GM18907 (cell line): ENCODE results near the gene DMRTA2.
"Not testable (repeated sequence)": the region's sequence is repeated elsewhere in the genome, so short reads cannot be mapped to it uniquely, and the experiment has no call there.

Experiments
- ATAC-seq: cut with Tn5 transposase; IDR thresholded peaks from one replicate; pipeline ENCODE4 v1.9.1; 2021; ENCODE audit warnings: mild to moderate bottlenecking, moderate library complexity; ENCODE audit not compliant: unreplicated experiment

DMRTA2 gene

GRCh38 chr1:50393522-50394120, 29.6 kb downstream of the DMRTA2 start:
- ATAC-seq: no peak

- not testable (repeated sequence) for ATAC-seq
Measured at GRCh38 chr1:50381551-50381950, 41.7 kb downstream of the DMRTA2 start.

GRCh38 chr1:50378770-50379169, 44.5 kb downstream of the DMRTA2 start:
- no peak for ATAC-seq

GRCh38 chr1:50373532-50373931, 49.7 kb downstream of the DMRTA2 start:
- no peak for ATAC-seq

GRCh38 chr1:50371749-50372148, 51.5 kb downstream of the DMRTA2 start:
- ATAC-seq: no peak

GRCh38 chr1:50369830-50370229, 53.4 kb downstream of the DMRTA2 start:
- ATAC-seq: no peak

GRCh38 chr1:50369008-50369634, 54.1 kb downstream of the DMRTA2 start:
- no peak for ATAC-seq

GRCh38 chr1:50368179-50369007, 54.9 kb downstream of the DMRTA2 start:
- ATAC-seq: no peak
